ENCODE results near the gene RUVBL1.

GRCh38 chr3:128076483-128077201, 47.0 kb downstream of the RUVBL1 start:
- TF ChIP-seq CTCF (IDR thresholded peaks at IDR 0.05) = no peak
- peak in 1 of 2 donors; percentile 23 for TF ChIP-seq POLR2A (IDR thresholded peaks at IDR 0.05)

Measured in heart left ventricle (tissue), 13 donors.